Uterus (tissue), 2 donors: ENCODE measurements around the gene FRZB.

Experiments used
- CTCF ChIP-seq, 4 experiments: fragments of 200-600 bp in 2 of 4; fragments of 450-650 bp in 2 of 4; sonication (generic) in 2 of 4; IDR thresholded peaks; one replicate each; pipeline ENCODE4 v1.5.1; 2016 to 2019; ENCODE audit warnings: antibody characterized with exemption in 4 of 4, mild to moderate bottlenecking in 2 of 4, moderate library complexity in 1 of 4
- POLR2A ChIP-seq, 2 donors: fragments of 450-650 bp; IDR thresholded peaks; one replicate each; pipeline ENCODE4 v1.6.1; 2016; ENCODE audit warnings: antibody characterized with exemption in 2 of 2, mild to moderate bottlenecking in 1 of 2, moderate library complexity in 1 of 2

- TF ChIP-seq CTCF (IDR thresholded peaks at IDR 0.05) (no peak), POLR2A (IDR thresholded peaks at IDR 0.05) (no peak)
These were observed 45.3 kb downstream of the FRZB start for GRCh38 chr2:182821182-182821581.
